OCI-LY7 (cell line): ENCODE measurements around the gene SPG21.

ENCODE experiments used
- CTCF ChIP-seq: fragments of 200-600 bp; sonication (generic); conservative IDR thresholded peaks from 2 replicates; pipeline ENCODE4 v1.5.1; 2014; ENCODE audit warnings: mild to moderate bottlenecking, antibody characterized with exemption, low read length, moderate library complexity, mixed read lengths
- EZH2phosphoT487 ChIP-seq: fragments of 200-600 bp; sonication (generic); IDR thresholded peaks from 2 replicates; pipeline ENCODE4 v1.6.1; 2018; ENCODE audit warnings: low read depth, borderline replicate concordance, mild to moderate bottlenecking, mixed run types, antibody characterized with exemption, low read length, moderate library complexity, mixed read lengths

DNA sequence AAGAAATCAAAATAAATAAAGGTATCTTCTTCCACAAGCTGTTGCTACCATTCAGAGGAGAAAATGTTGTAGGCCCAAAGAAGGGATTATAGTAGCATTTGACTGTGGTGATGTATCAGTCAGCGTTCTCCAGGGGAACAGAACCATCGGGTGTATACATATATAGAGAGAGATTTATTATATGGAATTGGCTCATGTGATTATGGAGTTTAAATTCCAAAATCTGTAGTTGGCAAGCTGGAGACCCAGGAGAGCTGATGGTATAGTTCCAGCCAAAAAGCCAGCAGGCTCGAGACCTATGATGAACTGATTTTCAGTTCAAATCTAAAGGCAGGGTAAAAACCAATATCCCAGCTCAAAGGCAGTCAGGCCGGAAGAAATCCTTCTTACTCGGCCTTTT, 7.4 kb upstream of the SPG21 start:
- TF ChIP-seq CTCF (no peak), EZH2phosphoT487 (no peak)
